ENCODE measurements around the gene PLD5. TPM values are rescaled to one million over a fixed set of nuclear protein-coding genes. Genes with fewer than 3 reads are reported as not detected.
"Not testable (repeated sequence)": the region's sequence is repeated elsewhere in the genome, so short reads cannot be mapped to it uniquely, and the experiment has no call there.

The PLD5 gene
- total and polyA plus RNA-seq, 3 experiments from 2014 or later: not detected

DNA sequence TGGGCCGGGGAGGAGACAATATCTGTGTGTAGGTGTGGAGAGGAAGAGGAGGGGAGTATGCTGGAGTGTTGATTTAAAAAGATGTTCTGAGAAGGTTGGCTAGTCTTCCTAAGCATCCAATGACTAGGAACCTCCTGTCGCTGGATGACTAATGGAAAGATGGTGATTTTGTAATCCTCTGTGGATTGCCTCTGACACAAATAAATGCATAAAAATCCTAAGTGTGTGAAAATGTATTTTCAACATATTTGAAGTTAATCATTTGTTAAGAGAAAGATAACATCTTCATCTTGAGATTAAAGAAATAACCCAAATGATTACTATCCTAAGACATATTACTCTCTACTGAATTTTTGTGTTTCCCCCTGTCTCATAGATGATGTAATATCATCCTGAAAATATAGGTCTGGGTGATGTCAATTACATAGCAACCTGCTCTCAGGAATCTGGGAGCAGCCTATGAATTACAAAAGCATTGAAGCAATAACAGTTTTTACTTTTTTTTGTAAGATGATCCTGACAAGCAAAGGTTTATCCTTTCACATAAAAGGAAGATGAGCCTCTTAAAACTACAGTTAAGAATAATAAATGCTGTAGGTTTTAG, 305.1 kb downstream of the PLD5 start:
- Mint-ChIP-seq H3K4me1 (no peaks in the 10 kb centered on the region), H3K27me3 (no peaks in the 10 kb centered on the region)
- POLR2A ChIA-PET: no interaction called here

GRCh38 chr1:242216368-242216767, 308.1 kb downstream of the PLD5 start:
- Mint-ChIP-seq H3K4me3 (no peak overlapping the region), H3K4me1 (no peaks in the 10 kb centered on the region), H3K9me3 (peaks cover 3 to 8% (median 7%) of the 10 kb centered on the region in 5 donors), H3K27me3 (no peaks in the 10 kb centered on the region), H3K27ac (no peak overlapping the region), H3K36me3 (no peaks in the 10 kb centered on the region)
- ChIA-PET CTCF (no interaction called here), POLR2A (no interaction called here)
- no peaks in the 10 kb centered on the region for H3K36me3 ChIP-seq (ENCODE audit: insufficient read depth, low read length)
- no peak for DNase-seq
- no peak overlapping the region for H3K27ac ChIP-seq (ENCODE audit: low read depth, low read length)
- H3K4me3 ChIP-seq (ENCODE audit: low read length): no peak overlapping the region
- no peaks in the 10 kb centered on the region for H3K27me3 ChIP-seq (ENCODE audit: insufficient read depth, low read length, poor library complexity, severe bottlenecking)
- H3K9me3 ChIP-seq (ENCODE audit: low read length): no peaks in the 10 kb centered on the region
- H3K4me1 ChIP-seq (ENCODE audit: insufficient read depth, low read length): no peaks in the 10 kb centered on the region

More for the DNA sequence above, 305.1 kb downstream of the PLD5 start:
- Histone ChIP-seq H3K4me1 (ENCODE audit: insufficient read depth, low read length) (no peaks in the 10 kb centered on the region), H3K27me3 (ENCODE audit: insufficient read depth, low read length, poor library complexity, severe bottlenecking) (no peaks in the 10 kb centered on the region), H3K36me3 (ENCODE audit: insufficient read depth, low read length) (no peaks in the 10 kb centered on the region), H3K4me3 (ENCODE audit: low read length) (no peak overlapping the region), H3K27ac (ENCODE audit: low read depth, low read length) (no peak overlapping the region), H3K9me3 (ENCODE audit: low read length) (no peaks in the 10 kb centered on the region)
- no peaks in the 10 kb centered on the region for H3K36me3 Mint-ChIP-seq
- DNase-seq: no peak
- H3K4me3 Mint-ChIP-seq: no peak overlapping the region
- H3K9me3 Mint-ChIP-seq: peaks cover 2 to 6% (median 5%) of the 10 kb centered on the region in 5 donors
- CTCF ChIA-PET: interaction anchor here (0.5 kb wide), 1 partner anchor 135 kb away, joined by 3 read pairs; no protein-coding TSS in a partner anchor
- no peak overlapping the region for H3K27ac Mint-ChIP-seq

GRCh38 chr1:242214455-242214854, 310.0 kb downstream of the PLD5 start:
- H3K27me3 ChIP-seq (ENCODE audit: insufficient read depth, low read length, poor library complexity, severe bottlenecking); H3K27me3 Mint-ChIP-seq; H3K9me3 ChIP-seq (ENCODE audit: low read length); H3K4me1 Mint-ChIP-seq; POLR2A ChIA-PET; H3K4me1 ChIP-seq (ENCODE audit: insufficient read depth, low read length); H3K36me3 Mint-ChIP-seq; DNase-seq; CTCF ChIA-PET; H3K27ac Mint-ChIP-seq; H3K9me3 Mint-ChIP-seq; H3K27ac ChIP-seq (ENCODE audit: low read depth, low read length); H3K4me3 Mint-ChIP-seq; H3K36me3 ChIP-seq (ENCODE audit: insufficient read depth, low read length); H3K4me3 ChIP-seq (ENCODE audit: low read length): not testable (repeated sequence)

GRCh38 chr1:242212961-242213360, 311.5 kb downstream of the PLD5 start:
- H3K9me3 ChIP-seq (ENCODE audit: low read length); H3K27ac ChIP-seq (ENCODE audit: low read depth, low read length); H3K27ac Mint-ChIP-seq; H3K36me3 Mint-ChIP-seq; H3K4me1 ChIP-seq (ENCODE audit: insufficient read depth, low read length); CTCF ChIA-PET; H3K4me1 Mint-ChIP-seq; H3K4me3 Mint-ChIP-seq; H3K27me3 ChIP-seq (ENCODE audit: insufficient read depth, low read length, poor library complexity, severe bottlenecking); H3K9me3 Mint-ChIP-seq; H3K4me3 ChIP-seq (ENCODE audit: low read length); POLR2A ChIA-PET; DNase-seq; H3K27me3 Mint-ChIP-seq; H3K36me3 ChIP-seq (ENCODE audit: insufficient read depth, low read length): not testable (repeated sequence)

DNA sequence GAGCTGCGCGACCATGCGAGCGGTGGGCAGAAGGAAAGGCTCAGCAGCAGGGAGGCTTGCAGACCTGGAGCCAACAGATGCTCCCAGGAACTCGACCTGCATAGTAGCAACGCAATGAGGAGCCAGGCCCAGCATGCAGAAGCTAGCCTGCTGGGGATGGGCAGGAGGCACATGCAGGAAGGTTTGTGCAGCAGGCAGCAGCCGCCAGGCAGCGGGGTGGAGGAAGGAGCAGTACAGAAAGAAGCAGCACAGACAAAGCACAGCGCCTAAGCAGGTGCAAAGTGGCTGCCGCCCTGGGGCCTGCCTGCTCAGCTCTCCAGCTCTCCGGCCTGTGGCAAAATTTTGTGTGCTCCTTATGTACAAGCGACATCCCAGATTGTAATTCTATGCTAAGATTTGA, 312.1 kb downstream of the PLD5 start:
- ChIA-PET POLR2A (no interaction called here), CTCF (no interaction called here)
- H3K27me3 Mint-ChIP-seq: no peaks in the 10 kb centered on the region
- H3K27ac ChIP-seq (ENCODE audit: low read depth, low read length): no peak overlapping the region
- H3K36me3 Mint-ChIP-seq: no peaks in the 10 kb centered on the region
- H3K36me3 ChIP-seq (ENCODE audit: insufficient read depth, low read length): no peaks in the 10 kb centered on the region
- no peaks in the 10 kb centered on the region for H3K27me3 ChIP-seq (ENCODE audit: insufficient read depth, low read length, poor library complexity, severe bottlenecking)
- H3K9me3 ChIP-seq (ENCODE audit: low read length): no peaks in the 10 kb centered on the region
- peaks cover 3 to 8% (median 5%) of the 10 kb centered on the region in 5 donors for H3K9me3 Mint-ChIP-seq
- no peak for DNase-seq
- no peaks in the 10 kb centered on the region for H3K4me1 Mint-ChIP-seq
- H3K4me1 ChIP-seq (ENCODE audit: insufficient read depth, low read length): no peaks in the 10 kb centered on the region
- H3K4me3 Mint-ChIP-seq: no peak overlapping the region
- no peak overlapping the region for H3K27ac Mint-ChIP-seq
- no peak overlapping the region for H3K4me3 ChIP-seq (ENCODE audit: low read length)

- H3K27ac ChIP-seq (ENCODE audit: low read depth, low read length): no peak overlapping the region
- no peaks in the 10 kb centered on the region for H3K27me3 Mint-ChIP-seq
- no peak overlapping the region for H3K27ac Mint-ChIP-seq
- H3K9me3 Mint-ChIP-seq: peaks cover 3 to 8% (median 5%) of the 10 kb centered on the region in 5 donors
- CTCF ChIA-PET: no interaction called here
- POLR2A ChIA-PET: no interaction called here
- no peaks in the 10 kb centered on the region for H3K27me3 ChIP-seq (ENCODE audit: insufficient read depth, low read length, poor library complexity, severe bottlenecking)
- no peaks in the 10 kb centered on the region for H3K36me3 ChIP-seq (ENCODE audit: insufficient read depth, low read length)
- no peak overlapping the region for H3K4me3 Mint-ChIP-seq
- H3K4me1 Mint-ChIP-seq: no peaks in the 10 kb centered on the region
- H3K36me3 Mint-ChIP-seq: no peaks in the 10 kb centered on the region
- H3K4me3 ChIP-seq (ENCODE audit: low read length): no peak overlapping the region
- DNase-seq: no peak
- H3K9me3 ChIP-seq (ENCODE audit: low read length): no peaks in the 10 kb centered on the region
- no peaks in the 10 kb centered on the region for H3K4me1 ChIP-seq (ENCODE audit: insufficient read depth, low read length)
Measured at GRCh38 chr1:242211254-242212022, 313.1 kb downstream of the PLD5 start.

DNA sequence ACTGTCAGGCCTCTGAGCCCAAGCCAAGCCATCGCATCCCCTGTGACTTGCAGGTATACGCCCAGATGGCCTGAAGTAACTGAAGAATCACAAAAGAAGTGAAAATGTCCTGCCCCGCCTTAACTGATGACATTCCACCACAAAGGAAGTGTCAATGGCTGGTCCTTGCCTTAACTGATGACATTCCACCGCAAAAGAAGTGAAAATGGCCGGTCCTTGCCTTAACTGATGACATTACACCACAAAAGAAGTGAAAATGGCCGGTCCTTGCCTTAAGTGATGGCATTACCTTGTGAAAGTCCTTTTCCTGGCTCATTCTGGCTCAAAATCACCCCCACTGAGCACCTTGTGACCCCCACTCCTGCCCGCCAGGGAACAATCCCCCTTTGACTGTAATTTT, 314.2 kb downstream of the PLD5 start:
- H3K9me3 Mint-ChIP-seq; H3K27ac Mint-ChIP-seq; H3K36me3 Mint-ChIP-seq; H3K36me3 ChIP-seq (ENCODE audit: insufficient read depth, low read length); H3K27me3 Mint-ChIP-seq; H3K4me1 ChIP-seq (ENCODE audit: insufficient read depth, low read length); H3K4me3 Mint-ChIP-seq; CTCF ChIA-PET; H3K27me3 ChIP-seq (ENCODE audit: insufficient read depth, low read length, poor library complexity, severe bottlenecking); DNase-seq; POLR2A ChIA-PET; H3K9me3 ChIP-seq (ENCODE audit: low read length); H3K4me3 ChIP-seq (ENCODE audit: low read length); H3K4me1 Mint-ChIP-seq; H3K27ac ChIP-seq (ENCODE audit: low read depth, low read length): not testable (repeated sequence)

DNA sequence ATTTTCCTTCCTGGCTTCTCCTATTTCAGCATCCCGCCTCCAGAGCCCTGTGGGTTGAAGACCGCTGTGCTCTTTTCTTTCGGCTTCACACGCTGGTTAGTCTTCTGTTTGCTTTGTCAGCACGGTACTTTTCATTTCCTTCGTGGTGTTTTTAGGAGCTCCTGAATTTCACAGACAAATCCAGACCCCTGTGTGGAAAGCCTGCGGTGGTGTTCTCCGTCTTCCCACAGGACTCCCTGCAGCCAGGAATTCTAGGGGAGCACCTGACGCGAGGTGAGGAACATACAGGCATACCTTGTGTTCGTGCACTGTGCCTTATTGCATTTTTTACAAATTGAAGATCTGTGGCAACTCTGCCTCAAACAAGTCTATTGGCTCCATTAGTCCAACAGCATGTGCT, 315.4 kb downstream of the PLD5 start:
- no peak overlapping the region for H3K4me3 ChIP-seq (ENCODE audit: low read length)
- H3K9me3 Mint-ChIP-seq: peaks cover 0 to 2% (median 0%) of the 10 kb centered on the region in 5 donors
- ChIA-PET POLR2A (no interaction called here), CTCF (no interaction called here)
- H3K4me1 ChIP-seq (ENCODE audit: insufficient read depth, low read length): no peaks in the 10 kb centered on the region
- H3K27ac Mint-ChIP-seq: no peak overlapping the region
- H3K36me3 ChIP-seq (ENCODE audit: insufficient read depth, low read length): no peaks in the 10 kb centered on the region
- H3K4me3 Mint-ChIP-seq: no peak overlapping the region
- H3K36me3 Mint-ChIP-seq: no peaks in the 10 kb centered on the region
- H3K27ac ChIP-seq (ENCODE audit: low read depth, low read length): no peak overlapping the region
- no peaks in the 10 kb centered on the region for H3K27me3 ChIP-seq (ENCODE audit: insufficient read depth, low read length, poor library complexity, severe bottlenecking)
- no peaks in the 10 kb centered on the region for H3K9me3 ChIP-seq (ENCODE audit: low read length)
- H3K27me3 Mint-ChIP-seq: peaks cover 0 to 2% of the 10 kb centered on the region in 2 donors
- no peak for DNase-seq
- no peaks in the 10 kb centered on the region for H3K4me1 Mint-ChIP-seq

Data from CD8-positive, alpha-beta memory T cell (primary cell).